Fibroblast of villous mesenchyme (primary cell): ENCODE measurements around the gene SNRPD1. TPM values are rescaled to one million over a fixed set of nuclear protein-coding genes. Genes with fewer than 3 reads are reported as not detected.
"Not testable (repeated sequence)": the region's sequence is repeated elsewhere in the genome, so short reads cannot be mapped to it uniquely, and the experiment has no call there.

Experiments
- DNase-seq: peaks from one replicate; pipeline ENCODE4 v3.0.0-alpha.2; 2010; ENCODE audit warnings: low read depth
- H3K4me3 ChIP-seq: 2 replicates; pipeline ENCODE4 v1.5.1; 2011; ENCODE audit warnings: low read depth, mild to moderate bottlenecking, low read length
- CTCF ChIP-seq: IDR thresholded peaks from 2 replicates; pipeline ENCODE4 v1.5.1; 2012; ENCODE audit warnings: low read depth, mild to moderate bottlenecking, low read length; ENCODE audit not compliant: insufficient read depth
- small RNA-seq: library from RNA; depleted of rRNA; stranded (forward); fragments of <200 nt; gene quantifications from one replicate; pipeline ENCODE3, GENCODE V24; 2012
- total RNA-seq: library from RNA; depleted of rRNA; stranded (reverse); fragments of >200 nt; gene quantifications from 2 replicates; pipeline ENCODE4 v1.2.3, GENCODE V29; 2012

The SNRPD1 gene
- total RNA-seq, 1 donor, result 11.7 TPM

DNA sequence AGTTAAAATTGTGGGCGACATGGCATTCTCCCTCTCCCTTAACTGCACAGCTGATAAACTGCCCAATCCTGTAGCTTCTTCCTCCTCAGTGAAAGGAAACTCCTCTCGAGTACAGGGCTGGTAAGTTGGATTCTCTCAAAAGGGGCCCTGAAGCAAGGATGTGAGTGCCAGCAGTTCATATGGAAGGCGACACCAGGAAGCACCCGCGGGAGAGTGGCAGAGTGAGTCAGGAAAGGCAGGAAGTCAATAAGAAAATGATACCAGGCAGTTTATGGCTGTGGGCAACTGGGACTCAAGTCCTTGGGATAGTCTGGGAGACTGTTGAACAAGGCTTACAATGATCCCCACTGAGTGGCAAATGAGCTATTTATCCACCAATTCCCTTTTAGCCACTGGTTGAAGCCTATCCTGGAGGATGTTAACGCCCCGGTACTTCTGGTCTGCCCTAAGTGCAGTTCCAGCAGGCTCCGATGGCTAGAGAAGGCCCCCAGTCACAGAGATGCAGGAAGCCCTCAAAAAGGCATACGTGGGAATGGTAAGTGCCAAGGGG, 57.7 kb downstream of the SNRPD1 start:
- TF ChIP-seq CTCF, result no peak
- DNase-seq, result no peak
- no peak overlapping the region for H3K4me3 ChIP-seq

GRCh38 chr18:21672521-21673267, 60.6 kb downstream of the SNRPD1 start:
- no peak overlapping the region for H3K4me3 ChIP-seq
- DNase-seq, result peak; percentile 27
- no peak for TF ChIP-seq CTCF

GRCh38 chr18:21675354-21675753, 63.2 kb downstream of the SNRPD1 start:
- DNase-seq, result not testable (repeated sequence)

DNA sequence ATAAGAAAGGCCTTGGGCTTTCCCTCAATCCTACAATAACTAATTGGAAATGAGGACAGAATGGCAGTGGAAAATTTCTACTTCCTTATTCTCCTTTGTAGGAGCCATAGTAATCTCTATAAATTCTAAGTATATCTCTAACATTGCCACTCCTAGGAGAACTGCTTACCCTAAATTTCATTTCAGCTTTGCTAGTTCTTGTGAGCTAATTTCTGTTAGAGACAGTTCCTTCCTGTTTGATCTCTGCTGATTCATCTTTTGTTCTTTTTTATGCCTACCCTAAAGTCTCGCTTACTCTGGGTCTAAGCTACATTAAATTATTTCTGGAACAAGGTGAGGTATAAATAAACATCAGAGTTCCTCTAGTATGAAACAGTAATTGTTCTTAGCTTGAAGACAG, 66.7 kb downstream of the SNRPD1 start:
- no peak for DNase-seq
- TF ChIP-seq CTCF, result no peak
- no peak overlapping the region for H3K4me3 ChIP-seq

More at GRCh38 chr18:21675354-21675753, 63.2 kb downstream of the SNRPD1 start:
- H3K4me3 ChIP-seq, result not testable (repeated sequence)

GRCh38 chr18:21680161-21680560, 68.0 kb downstream of the SNRPD1 start:
- TF ChIP-seq CTCF, result no peak
- DNase-seq, result no peak
- H3K4me3 ChIP-seq, result no peak overlapping the region

DNA sequence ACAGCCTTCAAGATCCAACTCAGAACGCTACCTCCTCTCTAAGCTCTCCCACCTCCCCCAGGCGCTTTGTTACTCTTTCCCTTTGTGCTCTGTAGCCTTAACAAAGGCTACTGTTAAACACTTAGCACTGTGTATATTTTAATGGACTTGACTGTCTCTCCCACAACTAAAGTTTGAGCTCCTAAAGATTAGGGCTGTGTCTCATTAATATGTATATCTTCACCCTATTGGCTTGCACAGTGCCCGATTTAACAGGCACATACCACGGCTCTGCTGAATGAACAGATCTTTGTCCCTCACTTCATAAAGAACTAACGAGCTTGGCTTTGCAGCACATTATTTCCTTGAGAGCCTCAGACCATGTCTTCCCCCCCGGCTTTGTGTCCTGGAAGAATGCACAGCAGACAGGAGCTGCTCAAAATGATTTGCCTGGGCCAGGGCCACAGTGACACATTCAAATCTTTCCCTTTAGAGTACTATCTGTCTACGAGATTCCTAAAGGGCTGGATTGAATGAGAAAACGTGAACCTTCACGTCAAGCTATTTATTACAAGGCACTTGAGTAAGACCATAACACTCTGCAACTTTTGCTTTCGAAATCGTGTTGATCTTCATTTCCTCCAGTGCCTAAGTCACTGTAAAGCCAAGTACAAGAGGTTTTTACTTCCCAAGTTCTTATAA, 70.4 kb downstream of the SNRPD1 start:
- H3K4me3 ChIP-seq, result peak overlapping the region; percentile 59
- no peak for TF ChIP-seq CTCF

More for the DNA sequence above, 70.4 kb downstream of the SNRPD1 start:
- DNase-seq, result peak; percentile 97

Small RNAs within 50 kb of the gene (small RNA-seq; reads per million reads assigned to genes)
- not detected for gene MIR320C1

Other genes starting within 250 kb of the SNRPD1 start
- 16.8 and 18.6 TPM in 2 replicates for gene ESCO1, start 11.6 kb upstream of the SNRPD1 start, total RNA-seq
- gene ABHD3, start 92.5 kb downstream of the SNRPD1 start, total RNA-seq, result 5.2 and 8.6 TPM in 2 replicates
- 45.4 and 71.2 TPM in 2 replicates for gene MIB1, start 128.5 kb downstream of the SNRPD1 start, total RNA-seq